ENCODE measurements around the gene TBX10.

DNA sequence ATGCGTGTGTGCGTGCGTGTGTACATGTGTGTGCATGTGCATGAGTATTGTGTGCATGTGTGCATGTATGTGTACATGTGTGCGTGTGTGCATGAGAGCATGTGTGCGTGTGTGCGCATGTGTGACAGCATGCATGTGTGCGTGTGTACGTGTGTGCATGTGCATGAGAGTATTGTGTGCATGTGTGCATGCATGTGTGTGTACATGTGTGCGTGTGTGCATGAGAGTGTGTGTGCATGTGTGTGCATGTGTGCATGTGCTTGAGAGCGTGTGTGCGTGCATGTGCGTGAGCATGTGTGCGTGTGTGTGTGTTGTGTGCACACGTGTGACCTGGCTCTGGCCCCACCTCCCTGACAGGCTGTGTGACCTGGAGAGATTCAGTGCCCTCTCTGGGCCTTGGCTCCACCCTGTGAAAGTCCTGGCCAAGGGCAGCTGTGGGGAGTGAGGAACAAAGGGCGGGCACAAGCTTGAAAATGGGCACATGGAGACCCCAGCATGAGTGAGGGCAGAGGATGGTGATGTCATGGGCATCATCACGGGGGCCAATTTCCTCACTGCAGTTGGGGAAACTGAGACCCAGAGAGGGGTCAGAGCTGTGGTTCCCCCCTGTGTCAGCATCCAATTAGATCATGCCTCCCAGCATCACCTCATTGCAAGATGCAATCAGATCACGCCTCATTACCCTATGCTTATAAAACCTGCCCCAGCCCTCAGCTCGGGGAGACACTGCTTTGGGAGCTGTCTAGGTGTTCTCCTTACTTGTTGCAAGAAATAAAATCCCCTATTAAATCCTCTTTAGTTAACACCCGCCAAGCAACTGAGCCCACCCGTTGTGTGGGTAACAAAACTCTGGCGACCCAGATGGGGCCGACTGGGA is 10.3 kb upstream of the TBX10 start:
- TF ChIP-seq, protein P1, sequence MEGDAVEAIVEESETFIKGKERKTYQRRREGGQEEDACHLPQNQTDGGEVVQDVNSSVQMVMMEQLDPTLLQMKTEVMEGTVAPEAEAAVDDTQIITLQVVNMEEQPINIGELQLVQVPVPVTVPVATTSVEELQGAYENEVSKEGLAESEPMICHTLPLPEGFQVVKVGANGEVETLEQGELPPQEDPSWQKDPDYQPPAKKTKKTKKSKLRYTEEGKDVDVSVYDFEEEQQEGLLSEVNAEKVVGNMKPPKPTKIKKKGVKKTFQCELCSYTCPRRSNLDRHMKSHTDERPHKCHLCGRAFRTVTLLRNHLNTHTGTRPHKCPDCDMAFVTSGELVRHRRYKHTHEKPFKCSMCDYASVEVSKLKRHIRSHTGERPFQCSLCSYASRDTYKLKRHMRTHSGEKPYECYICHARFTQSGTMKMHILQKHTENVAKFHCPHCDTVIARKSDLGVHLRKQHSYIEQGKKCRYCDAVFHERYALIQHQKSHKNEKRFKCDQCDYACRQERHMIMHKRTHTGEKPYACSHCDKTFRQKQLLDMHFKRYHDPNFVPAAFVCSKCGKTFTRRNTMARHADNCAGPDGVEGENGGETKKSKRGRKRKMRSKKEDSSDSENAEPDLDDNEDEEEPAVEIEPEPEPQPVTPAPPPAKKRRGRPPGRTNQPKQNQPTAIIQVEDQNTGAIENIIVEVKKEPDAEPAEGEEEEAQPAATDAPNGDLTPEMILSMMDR (IDR thresholded peaks at IDR 0.05; ENCODE audit: low read length) = no peak
- TF ChIP-seq EZH2phosphoT487 (IDR thresholded peaks at IDR 0.05; ENCODE audit: low read length) = no peak
